Mesothelial cell of epicardium (in vitro differentiated cells): ENCODE measurements around the gene OR9A4. TPM values are rescaled to one million over a fixed set of nuclear protein-coding genes. Genes with fewer than 3 reads are reported as not detected.

ENCODE experiments used
- DNase-seq, 2 experiments: peaks; one replicate each; pipeline ENCODE4 v3.0.0; 2021; ENCODE audit warnings: low spot score in 2 of 2; ENCODE audit not compliant: unreplicated experiment in 2 of 2
- H3K27ac Mint-ChIP-seq: 2 replicates; pipeline ENCODE4 v1.8.0; 2021; ENCODE audit warnings: mixed read lengths
- H3K27me3 Mint-ChIP-seq: 2 replicates; pipeline ENCODE4 v1.8.0; 2021; ENCODE audit warnings: low read depth, mixed read lengths
- H3K36me3 Mint-ChIP-seq: 2 replicates; pipeline ENCODE4 v1.8.0; 2021; ENCODE audit warnings: mixed read lengths
- H3K4me1 Mint-ChIP-seq: 2 replicates; pipeline ENCODE4 v1.8.0; 2021; ENCODE audit warnings: mixed read lengths
- H3K4me3 Mint-ChIP-seq: 2 replicates; pipeline ENCODE4 v1.8.0; 2021; ENCODE audit warnings: mild to moderate bottlenecking, moderate library complexity, mixed read lengths
- H3K9me3 Mint-ChIP-seq: 2 replicates; pipeline ENCODE4 v1.8.0; 2021; ENCODE audit warnings: mixed read lengths
- total RNA-seq: library from RNA; stranded (reverse); gene quantifications from 3 replicates; pipeline ENCODE4 v1.2.1, GENCODE V29; 2021
- TF ChIP-seq, protein P1 (sequence below): fragments of 200-600 bp; sonication (generic); IDR thresholded peaks from one replicate; pipeline ENCODE4 v1.5.0; 2021; ENCODE audit warnings: antibody characterized with exemption; ENCODE audit not compliant: unreplicated experiment

OR9A4 gene
- total RNA-seq, 1 donor from 2014 or later = 0.18 TPM

DNA sequence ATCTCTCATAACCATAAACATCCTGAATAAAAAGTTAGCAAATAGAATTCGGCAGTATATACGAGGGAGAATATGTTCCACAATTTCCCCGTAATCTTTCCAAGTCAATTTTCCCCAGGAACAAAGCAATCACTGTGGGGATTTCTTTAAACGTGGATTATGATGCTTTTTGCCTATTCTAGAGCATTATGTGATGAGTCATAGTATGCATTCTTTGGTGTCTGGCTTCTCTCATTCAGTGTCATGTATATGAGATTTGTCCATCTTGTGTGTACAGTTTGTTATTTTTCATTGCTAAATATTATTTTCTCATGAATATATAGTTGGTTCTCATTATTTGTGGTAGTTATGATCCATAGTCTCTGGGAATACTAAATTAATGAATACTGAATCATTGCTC, 9.9 kb upstream of the OR9A4 start:
- DNase-seq = no peak
- Mint-ChIP-seq H3K4me1 (no peaks in the 10 kb centered on the region), H3K27ac (no peak overlapping the region), H3K4me3 (no peak overlapping the region), H3K27me3 (peaks cover 15% of the 10 kb centered on the region), H3K9me3 (no peaks in the 10 kb centered on the region), H3K36me3 (no peaks in the 10 kb centered on the region)
- TF ChIP-seq, protein P1, sequence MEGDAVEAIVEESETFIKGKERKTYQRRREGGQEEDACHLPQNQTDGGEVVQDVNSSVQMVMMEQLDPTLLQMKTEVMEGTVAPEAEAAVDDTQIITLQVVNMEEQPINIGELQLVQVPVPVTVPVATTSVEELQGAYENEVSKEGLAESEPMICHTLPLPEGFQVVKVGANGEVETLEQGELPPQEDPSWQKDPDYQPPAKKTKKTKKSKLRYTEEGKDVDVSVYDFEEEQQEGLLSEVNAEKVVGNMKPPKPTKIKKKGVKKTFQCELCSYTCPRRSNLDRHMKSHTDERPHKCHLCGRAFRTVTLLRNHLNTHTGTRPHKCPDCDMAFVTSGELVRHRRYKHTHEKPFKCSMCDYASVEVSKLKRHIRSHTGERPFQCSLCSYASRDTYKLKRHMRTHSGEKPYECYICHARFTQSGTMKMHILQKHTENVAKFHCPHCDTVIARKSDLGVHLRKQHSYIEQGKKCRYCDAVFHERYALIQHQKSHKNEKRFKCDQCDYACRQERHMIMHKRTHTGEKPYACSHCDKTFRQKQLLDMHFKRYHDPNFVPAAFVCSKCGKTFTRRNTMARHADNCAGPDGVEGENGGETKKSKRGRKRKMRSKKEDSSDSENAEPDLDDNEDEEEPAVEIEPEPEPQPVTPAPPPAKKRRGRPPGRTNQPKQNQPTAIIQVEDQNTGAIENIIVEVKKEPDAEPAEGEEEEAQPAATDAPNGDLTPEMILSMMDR = no peak

- Mint-ChIP-seq H3K4me3 (no peak overlapping the region), H3K27ac (no peak overlapping the region), H3K27me3 (peaks cover 18% of the 10 kb centered on the region), H3K9me3 (no peaks in the 10 kb centered on the region), H3K4me1 (no peaks in the 10 kb centered on the region), H3K36me3 (no peaks in the 10 kb centered on the region)
- DNase-seq = no peak
- TF ChIP-seq, protein P1 = no peak
These were observed 4.8 kb upstream of the OR9A4 start for GRCh38 chr7:141911391-141911790.

DNA sequence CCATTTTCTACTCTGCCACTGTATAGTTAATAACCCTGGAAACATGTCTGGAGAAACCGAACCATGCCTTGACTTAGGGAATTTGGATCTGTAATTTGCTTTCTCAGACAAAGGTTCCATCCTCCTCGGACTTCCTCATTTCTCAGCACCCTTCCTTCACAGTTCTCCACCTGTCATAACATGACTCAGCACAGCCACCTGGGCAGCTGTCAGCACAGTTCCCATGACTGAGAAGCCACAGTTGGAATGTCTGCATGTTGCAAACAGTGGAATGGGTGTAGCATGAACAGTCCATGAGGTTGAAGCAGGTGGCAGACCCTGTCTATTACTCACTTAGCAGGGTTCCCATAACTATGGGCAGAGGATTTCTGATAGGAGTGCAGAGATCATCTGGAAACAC, 634 bp upstream of the OR9A4 start:
- H3K36me3 Mint-ChIP-seq = no peaks in the 10 kb centered on the region
- H3K27me3 Mint-ChIP-seq = peaks cover 8% of the 10 kb centered on the region
- H3K4me1 Mint-ChIP-seq = no peaks in the 10 kb centered on the region
- TF ChIP-seq, protein P1 = no peak
- H3K9me3 Mint-ChIP-seq = peaks cover 11% of the 10 kb centered on the region
- no peak for DNase-seq
- H3K27ac Mint-ChIP-seq = no peak overlapping the region
- H3K4me3 Mint-ChIP-seq = no peak overlapping the region

- no peak overlapping the region for H3K4me3 Mint-ChIP-seq
- TF ChIP-seq, protein P1 = no peak
- no peaks in the 10 kb centered on the region for H3K36me3 Mint-ChIP-seq
- DNase-seq = no peak
- H3K27ac Mint-ChIP-seq = no peak overlapping the region
- no peaks in the 10 kb centered on the region for H3K4me1 Mint-ChIP-seq
- H3K9me3 Mint-ChIP-seq = peaks cover 11% of the 10 kb centered on the region
- peaks cover 3% of the 10 kb centered on the region for H3K27me3 Mint-ChIP-seq
These were observed 4.1 kb downstream of the OR9A4 start for GRCh38 chr7:141920281-141920680.

DNA sequence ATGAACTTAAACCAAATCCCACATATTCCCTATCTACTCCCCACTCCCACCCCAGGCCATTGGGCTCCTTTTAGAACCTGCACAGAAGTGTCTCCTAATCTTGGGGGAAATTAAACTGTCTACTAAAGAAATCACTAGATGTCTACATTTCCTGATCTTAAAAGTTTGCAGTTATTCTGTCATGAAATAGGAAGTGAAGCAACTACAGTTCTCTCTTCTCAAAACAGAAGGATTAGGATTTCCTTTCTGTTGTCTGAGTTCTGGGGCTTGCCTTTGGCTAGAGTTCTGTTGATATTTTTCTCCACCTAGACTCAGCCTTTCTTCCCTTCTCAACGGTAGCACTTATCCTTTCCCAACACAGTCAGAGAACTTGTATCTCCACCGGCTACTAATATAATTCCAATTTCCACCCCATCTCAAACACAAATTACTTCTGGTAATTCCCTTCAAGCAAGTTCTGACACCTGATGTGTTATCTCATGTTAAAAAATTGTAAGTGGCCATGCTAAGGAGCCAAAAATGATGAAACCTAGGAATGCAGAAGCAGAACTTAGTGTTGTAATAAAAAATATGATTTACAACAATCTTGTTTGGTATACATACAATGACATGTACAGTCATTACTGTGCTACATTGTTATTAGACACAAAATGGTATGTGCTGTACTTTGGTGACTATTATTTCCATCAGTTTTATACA, 12.1 kb downstream of the OR9A4 start:
- no peaks in the 10 kb centered on the region for H3K4me1 Mint-ChIP-seq

More for the DNA sequence above, 12.1 kb downstream of the OR9A4 start:
- Mint-ChIP-seq H3K27me3 (no peaks in the 10 kb centered on the region), H3K27ac (no peak overlapping the region), H3K36me3 (no peaks in the 10 kb centered on the region), H3K4me3 (no peak overlapping the region), H3K9me3 (no peaks in the 10 kb centered on the region)
- TF ChIP-seq, protein P1 = no peak
- DNase-seq = no peak
